Thyroid gland (tissue), 4 donors: ENCODE data around the gene AMPD2.

Source experiments
- POLR2A ChIP-seq, 2 donors: fragments of 450-650 bp; IDR thresholded peaks; one replicate each; pipeline ENCODE4 v1.6.1; 2017; ENCODE audit warnings: antibody characterized with exemption in 2 of 2, mild to moderate bottlenecking in 2 of 2, moderate library complexity in 1 of 2
- TF ChIP-seq, protein P1 (sequence below), 6 experiments: fragments of 200-600 bp in 3 of 6; fragments of 450-650 bp in 3 of 6; sonication (generic) in 3 of 6; IDR thresholded peaks; one replicate each; pipeline ENCODE4 v1.5.1; 2016 to 2019; ENCODE audit warnings: antibody characterized with exemption in 6 of 6, mild to moderate bottlenecking in 2 of 6, inconsistent platforms in 1 of 6, moderate library complexity in 1 of 6

GRCh38 chr1:109589679-109590078 lies 30.0 kb upstream of the AMPD2 start:
- TF ChIP-seq, protein P1, sequence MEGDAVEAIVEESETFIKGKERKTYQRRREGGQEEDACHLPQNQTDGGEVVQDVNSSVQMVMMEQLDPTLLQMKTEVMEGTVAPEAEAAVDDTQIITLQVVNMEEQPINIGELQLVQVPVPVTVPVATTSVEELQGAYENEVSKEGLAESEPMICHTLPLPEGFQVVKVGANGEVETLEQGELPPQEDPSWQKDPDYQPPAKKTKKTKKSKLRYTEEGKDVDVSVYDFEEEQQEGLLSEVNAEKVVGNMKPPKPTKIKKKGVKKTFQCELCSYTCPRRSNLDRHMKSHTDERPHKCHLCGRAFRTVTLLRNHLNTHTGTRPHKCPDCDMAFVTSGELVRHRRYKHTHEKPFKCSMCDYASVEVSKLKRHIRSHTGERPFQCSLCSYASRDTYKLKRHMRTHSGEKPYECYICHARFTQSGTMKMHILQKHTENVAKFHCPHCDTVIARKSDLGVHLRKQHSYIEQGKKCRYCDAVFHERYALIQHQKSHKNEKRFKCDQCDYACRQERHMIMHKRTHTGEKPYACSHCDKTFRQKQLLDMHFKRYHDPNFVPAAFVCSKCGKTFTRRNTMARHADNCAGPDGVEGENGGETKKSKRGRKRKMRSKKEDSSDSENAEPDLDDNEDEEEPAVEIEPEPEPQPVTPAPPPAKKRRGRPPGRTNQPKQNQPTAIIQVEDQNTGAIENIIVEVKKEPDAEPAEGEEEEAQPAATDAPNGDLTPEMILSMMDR (IDR thresholded peaks at IDR 0.05) = no peak
- no peak for TF ChIP-seq POLR2A (IDR thresholded peaks at IDR 0.05)
